HG03354 (cell line): ENCODE measurements around the gene AK8.
"Not testable (repeated sequence)": the region's sequence is repeated elsewhere in the genome, so short reads cannot be mapped to it uniquely, and the experiment has no call there.

Experiments used
- ATAC-seq: cut with Tn5 transposase; IDR thresholded peaks from one replicate; pipeline ENCODE4 v1.9.1; 2021; ENCODE audit warnings: mild to moderate bottlenecking; ENCODE audit not compliant: unreplicated experiment, poor library complexity, severe bottlenecking

The AK8 gene

GRCh38 chr9:132729235-132729890, 148.7 kb downstream of the AK8 start:
- no peak for ATAC-seq

DNA sequence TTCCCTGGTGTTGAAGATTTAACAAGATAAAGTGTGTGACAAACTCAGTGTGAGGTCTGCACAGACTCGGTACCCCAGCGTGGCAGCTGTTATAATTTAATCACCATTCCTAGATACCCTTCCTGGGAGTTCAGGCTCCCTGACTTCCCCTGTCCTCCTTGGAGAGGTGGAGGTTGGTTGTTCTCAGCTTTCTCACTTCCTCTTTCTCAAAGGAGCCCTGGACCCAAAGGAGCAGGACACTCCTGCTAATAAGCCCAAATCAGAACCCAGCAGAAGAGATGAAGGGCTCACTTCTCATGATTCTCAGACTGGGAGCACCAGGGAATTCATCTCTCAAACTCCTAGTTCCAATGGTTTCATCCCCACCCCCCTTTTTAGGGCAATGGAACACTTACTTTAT, 149.6 kb downstream of the AK8 start:
- no peak for ATAC-seq

- ATAC-seq = no peak
These were observed 150.0 kb downstream of the AK8 start for GRCh38 chr9:132728071-132728470.

- no peak for ATAC-seq
These were observed 151.4 kb downstream of the AK8 start for GRCh38 chr9:132726576-132727130.

GRCh38 chr9:132725306-132725705, 152.8 kb downstream of the AK8 start:
- no peak for ATAC-seq

- ATAC-seq = no peak
These were observed 154.3 kb downstream of the AK8 start for GRCh38 chr9:132723809-132724208.

GRCh38 chr9:132722564-132723065, 155.5 kb downstream of the AK8 start:
- ATAC-seq = no peak

DNA sequence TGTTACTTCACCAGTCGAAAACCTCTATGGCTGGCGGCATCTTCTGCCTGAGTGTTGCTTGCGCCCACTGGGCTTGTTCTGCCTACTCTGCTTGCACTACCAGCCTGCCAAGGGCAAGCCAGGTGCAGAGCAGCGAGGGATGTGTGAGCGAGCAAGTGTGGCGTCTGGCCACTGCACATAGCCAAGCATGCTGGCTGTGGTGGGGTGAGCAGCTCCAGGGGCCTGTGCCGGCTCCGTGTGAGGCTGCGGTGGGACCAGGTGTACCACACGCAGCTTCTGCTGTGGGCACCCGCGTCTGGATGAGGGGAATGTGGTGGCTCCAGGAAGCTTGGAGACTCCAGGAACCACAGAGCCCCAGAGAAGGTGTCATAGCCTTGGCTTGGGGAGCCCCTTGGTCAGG, 156.4 kb downstream of the AK8 start:
- no peak for ATAC-seq

DNA sequence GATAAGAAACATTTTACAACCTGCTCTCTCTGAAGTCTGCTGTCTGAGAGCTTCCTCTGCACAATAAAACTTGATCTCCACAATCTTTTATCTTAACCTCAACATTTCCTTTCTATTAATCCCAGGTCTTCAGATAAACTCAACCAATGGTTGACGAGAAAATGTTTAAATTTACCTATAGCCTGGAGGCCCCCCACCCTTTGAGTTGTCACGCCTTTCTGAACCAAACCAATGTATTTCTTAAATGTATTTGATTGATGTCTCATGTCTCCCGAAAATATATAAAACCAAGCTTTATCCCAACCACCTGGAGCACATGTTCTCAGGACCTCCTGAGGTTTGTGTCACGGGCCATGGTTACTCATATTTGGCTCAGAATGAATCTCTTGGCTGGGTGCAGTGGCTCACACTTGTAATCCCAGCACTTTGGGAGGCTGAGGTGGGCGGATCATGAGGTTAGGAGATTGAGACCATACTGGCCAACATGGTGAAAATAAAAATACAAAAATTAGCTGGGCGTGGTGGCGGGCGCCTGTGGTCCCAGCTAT, 159.6 kb downstream of the AK8 start:
- ATAC-seq = not testable (repeated sequence)

DNA sequence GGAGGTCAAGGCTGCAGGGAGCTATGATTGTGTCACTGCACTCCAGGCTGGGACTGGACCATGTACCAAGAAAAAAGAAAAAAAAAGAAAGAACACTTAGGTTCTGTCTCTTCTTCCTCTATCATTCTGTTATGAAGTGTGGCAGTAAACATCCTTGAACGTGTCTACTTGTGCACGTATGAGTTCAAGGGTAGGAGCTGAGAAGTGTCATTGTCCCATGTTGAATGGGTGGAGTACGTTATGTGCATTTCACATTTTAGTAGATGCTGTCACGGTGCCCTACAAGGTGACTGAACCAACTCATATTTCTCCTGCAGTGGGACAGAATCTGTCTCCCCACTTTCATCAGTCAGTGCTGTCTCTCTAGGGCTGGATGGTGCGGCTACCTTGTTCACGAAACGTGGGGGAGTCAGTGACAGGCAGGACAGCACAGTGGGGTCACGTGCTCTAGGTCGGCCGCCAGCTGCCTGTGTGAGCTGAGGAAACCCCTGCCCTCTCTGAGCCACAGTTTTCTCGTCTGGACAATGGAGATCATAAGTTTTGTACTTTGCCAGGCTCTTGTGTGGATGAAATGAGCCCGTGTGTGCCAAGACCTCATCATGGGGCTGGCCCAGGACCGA, 160.6 kb downstream of the AK8 start:
- ATAC-seq = no peak

DNA sequence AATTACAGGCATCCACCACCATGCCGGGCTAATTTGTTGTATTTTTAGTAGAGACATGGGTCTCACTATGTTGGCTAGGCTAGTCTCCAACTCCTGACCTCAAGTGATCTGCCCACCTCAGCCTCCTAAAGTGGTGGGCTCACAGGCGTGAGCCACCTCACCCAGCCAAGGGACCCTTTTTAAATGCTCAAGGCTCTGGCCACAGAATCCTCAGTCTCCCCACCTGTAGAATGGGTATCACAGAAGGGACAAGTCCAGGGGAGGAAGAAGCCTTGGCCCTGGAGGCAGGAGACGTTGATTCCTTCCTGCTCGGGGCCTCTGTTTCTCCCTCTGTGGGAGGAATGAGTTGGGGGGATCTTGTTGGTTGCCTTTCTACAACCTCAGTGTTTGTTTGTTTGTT, 162.1 kb downstream of the AK8 start:
- ATAC-seq = no peak

GRCh38 chr9:132712753-132713152, 165.3 kb downstream of the AK8 start:
- no peak for ATAC-seq

DNA sequence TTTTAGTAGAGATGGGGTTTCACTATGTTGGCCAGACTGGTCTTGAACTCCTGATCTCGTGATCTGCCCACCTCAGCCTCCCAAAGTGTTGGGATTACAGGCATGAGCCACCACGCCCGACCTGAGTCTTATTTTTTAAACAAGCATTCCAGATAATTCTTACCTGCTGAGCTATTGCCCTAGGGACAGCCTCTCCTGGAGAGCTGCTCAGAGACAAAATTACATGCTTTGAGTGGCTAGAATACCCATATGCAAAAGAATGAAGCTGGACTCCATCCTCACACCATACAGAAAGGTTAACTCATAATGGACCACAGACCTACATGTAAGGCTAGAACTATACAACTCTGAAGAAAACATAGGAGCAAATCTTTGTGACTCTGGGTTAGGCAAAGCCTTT, 166.2 kb downstream of the AK8 start:
- no peak for ATAC-seq

DNA sequence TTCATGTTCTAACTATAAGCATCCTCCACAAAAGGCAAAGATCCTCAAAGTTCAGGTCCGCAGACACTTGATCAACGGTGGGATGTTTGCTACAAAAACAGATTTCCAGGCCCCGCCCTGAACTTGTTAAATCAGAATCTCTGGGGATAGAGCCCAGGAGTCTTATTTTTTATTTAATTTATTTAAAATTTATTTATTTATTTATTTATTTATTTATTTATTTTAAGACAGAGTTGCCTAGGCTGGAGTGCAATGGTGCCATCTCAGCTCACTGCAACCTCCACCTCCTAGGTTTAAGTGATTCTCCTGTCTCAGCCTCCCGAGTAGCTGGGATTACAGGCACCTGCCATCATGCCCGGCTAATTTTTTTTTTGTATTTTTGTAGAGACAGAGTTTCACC, 166.9 kb downstream of the AK8 start:
- ATAC-seq = not testable (repeated sequence)

- no peak for ATAC-seq
These were observed 167.8 kb downstream of the AK8 start for GRCh38 chr9:132710333-132710732.

- no peak for ATAC-seq
These were observed 169.2 kb downstream of the AK8 start for GRCh38 chr9:132708769-132709430.

DNA sequence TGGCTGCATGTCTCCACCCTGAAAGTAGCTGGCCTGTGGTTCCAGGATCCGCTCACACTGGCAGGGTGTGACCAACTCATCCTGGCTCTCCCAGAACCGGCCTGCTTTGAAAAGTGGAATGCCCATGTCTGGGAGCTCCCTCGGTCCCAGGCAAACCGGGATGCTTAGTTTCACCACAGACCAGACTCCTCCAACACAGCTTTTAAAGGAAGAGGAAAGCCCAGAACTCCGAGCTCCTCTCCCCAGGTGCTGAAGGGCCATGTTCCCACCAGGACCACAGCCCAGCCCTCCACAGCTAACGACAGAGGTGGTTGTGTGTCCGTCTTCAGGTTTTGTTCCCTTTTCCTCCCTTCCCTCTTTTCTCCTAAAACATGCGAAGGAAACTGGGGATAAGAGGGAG, 169.8 kb downstream of the AK8 start:
- ATAC-seq = no peak

DNA sequence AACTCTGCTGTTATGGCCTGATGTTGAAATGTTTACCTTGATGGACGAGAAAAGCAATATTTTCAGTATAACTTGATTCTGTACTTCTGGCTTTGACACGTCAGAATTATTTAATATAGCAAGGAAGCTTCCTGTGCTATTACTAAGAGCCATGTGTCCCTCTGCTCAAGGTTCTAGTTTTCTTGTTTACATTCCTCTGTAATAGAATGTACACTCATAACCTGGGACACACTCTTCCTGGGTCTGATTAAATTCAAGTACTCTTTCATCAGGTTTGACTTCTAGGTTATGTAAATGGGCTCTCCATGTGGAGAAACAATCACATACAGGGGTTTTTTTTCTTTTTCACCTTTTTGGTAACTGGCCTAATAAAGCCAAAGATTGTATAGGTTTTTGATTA, 174.7 kb downstream of the AK8 start:
- no peak for ATAC-seq

DNA sequence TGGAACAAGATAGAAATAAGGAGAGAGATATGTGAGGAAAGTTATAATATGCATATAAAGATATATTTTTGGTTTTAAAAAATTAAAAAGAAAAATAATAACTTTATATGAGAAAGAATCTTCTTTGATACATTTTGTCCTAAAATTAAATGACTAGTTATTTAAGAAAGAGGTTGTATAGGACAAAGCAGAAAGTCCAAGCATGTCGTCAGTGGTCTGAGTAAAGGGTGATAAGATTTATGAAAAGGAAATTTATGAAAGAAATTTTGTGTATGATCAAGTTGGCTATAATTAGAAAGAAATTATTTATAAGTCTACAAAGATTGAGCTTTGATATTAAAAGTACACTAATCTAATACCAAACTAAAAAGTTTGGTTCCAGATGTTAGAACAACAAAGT, 175.8 kb downstream of the AK8 start:
- no peak for ATAC-seq

DNA sequence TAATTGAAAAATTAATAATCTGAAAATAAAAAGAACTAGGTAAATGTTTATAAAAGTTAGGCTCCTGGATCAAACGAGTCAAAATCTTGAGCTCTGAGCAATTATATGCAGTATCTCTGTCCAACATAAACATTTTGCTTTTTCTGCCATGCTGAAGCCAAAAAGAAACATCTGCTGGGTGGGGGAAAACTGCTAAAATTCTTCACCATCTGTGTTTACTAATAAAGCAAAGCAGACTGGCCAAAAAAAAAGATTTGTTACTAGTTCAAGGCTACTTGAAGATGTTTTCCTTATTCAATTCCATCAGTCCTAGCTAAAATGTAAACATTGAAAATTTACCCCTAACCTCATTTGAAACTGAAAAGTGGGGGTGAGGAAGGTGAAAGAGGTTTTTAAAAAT, 178.1 kb downstream of the AK8 start:
- ATAC-seq = no peak

GRCh38 chr9:132698989-132699388, 179.1 kb downstream of the AK8 start:
- ATAC-seq = no peak
